HUES48 (cell line): ENCODE results near the gene ACTL10.

ENCODE experiments used
- H3K27ac ChIP-seq: one replicate; pipeline ENCODE4 v1.7.0; 2013; ENCODE audit warnings: low read depth, low read length, inconsistent platforms
- H3K27me3 ChIP-seq: 2 replicates; pipeline ENCODE4 v1.6.1; 2013; ENCODE audit warnings: mild to moderate bottlenecking, low read length; ENCODE audit not compliant: control insufficient read depth, insufficient read depth
- H3K36me3 ChIP-seq: 2 replicates; pipeline ENCODE4 v1.6.1; 2013; ENCODE audit warnings: low read length; ENCODE audit not compliant: control insufficient read depth, insufficient read depth
- H3K4me1 ChIP-seq: 2 replicates; pipeline ENCODE4 v1.6.1; 2013; ENCODE audit warnings: mild to moderate bottlenecking, low read length; ENCODE audit not compliant: control insufficient read depth, insufficient read depth
- H3K4me3 ChIP-seq: 2 replicates; pipeline ENCODE4 v1.5.1; 2013; ENCODE audit warnings: mild to moderate bottlenecking, low read depth, low read length
- H3K9ac ChIP-seq: 2 replicates; pipeline ENCODE4 v1.6.1; 2013; ENCODE audit warnings: mild to moderate bottlenecking, low read depth, low read length, moderate library complexity
- H3K9me3 ChIP-seq: 2 replicates; pipeline ENCODE4 v1.6.1; 2013; ENCODE audit warnings: low read length; ENCODE audit not compliant: control insufficient read depth, insufficient read depth

ACTL10 gene

GRCh38 chr20:33701629-33702450, 35.1 kb downstream of the ACTL10 start:
- H3K9ac ChIP-seq = no peak overlapping the region
- no peaks in the 10 kb centered on the region; the same call in 1 of the 2 replicates for H3K9me3 ChIP-seq
- H3K4me3 ChIP-seq = no peak overlapping the region
- no peaks in the 10 kb centered on the region for H3K27me3 ChIP-seq
- no peak overlapping the region for H3K27ac ChIP-seq
- H3K36me3 ChIP-seq = no peaks in the 10 kb centered on the region
- H3K4me1 ChIP-seq = no peaks in the 10 kb centered on the region

- no peak overlapping the region for H3K4me3 ChIP-seq
- H3K27ac ChIP-seq = no peak overlapping the region
- no peaks in the 10 kb centered on the region; the same call in 1 of the 2 replicates for H3K9me3 ChIP-seq
- H3K36me3 ChIP-seq = no peaks in the 10 kb centered on the region
- H3K27me3 ChIP-seq = no peaks in the 10 kb centered on the region
- H3K9ac ChIP-seq = no peak overlapping the region
- no peaks in the 10 kb centered on the region for H3K4me1 ChIP-seq
Observed at GRCh38 chr20:33702861-33703260, 36.1 kb downstream of the ACTL10 start.

- Histone ChIP-seq H3K4me1 (no peaks in the 10 kb centered on the region), H3K27ac (no peak overlapping the region), H3K9me3 (no peaks in the 10 kb centered on the region), H3K27me3 (no peaks in the 10 kb centered on the region), H3K4me3 (no peak overlapping the region), H3K36me3 (no peaks in the 10 kb centered on the region), H3K9ac (no peak overlapping the region)
Observed at GRCh38 chr20:33703498-33704137, 36.9 kb downstream of the ACTL10 start.

DNA sequence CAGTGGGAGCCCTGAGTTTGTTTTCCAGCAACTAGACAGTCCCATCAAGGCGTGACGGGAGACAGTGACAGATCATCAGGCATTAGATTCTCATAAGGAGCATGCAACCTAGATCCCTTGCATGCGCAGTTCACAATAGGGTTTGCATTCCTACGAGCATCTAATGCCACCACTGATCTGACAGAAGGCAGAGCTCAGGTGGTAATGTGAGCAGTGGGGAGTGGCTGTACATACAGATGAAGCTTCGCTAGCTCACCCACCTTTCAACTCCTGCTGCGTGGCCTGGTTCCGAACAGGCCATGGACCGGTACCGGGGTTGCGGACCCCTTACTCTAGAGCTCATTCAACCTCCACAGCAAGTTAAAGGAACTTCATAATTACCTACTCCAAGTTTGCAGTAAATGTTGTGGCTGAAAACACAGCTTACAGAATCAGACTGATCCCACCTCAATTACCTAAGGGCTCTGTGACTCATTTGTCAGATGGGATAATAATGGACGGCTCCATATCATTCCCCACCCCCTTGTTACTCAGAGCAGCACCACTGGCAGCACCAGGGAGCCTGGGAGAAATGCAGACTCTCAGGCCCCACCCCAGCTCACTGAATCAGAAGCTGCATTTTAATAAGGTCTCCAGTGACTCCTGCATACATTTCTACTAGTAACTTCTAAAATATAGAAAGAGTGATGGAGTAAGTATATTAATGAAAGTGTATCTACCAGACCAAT, 37.6 kb downstream of the ACTL10 start:
- H3K9ac ChIP-seq = no peak overlapping the region
- no peaks in the 10 kb centered on the region for H3K36me3 ChIP-seq
- no peaks in the 10 kb centered on the region for H3K27me3 ChIP-seq
- no peaks in the 10 kb centered on the region; the same call in 1 of the 2 replicates for H3K4me1 ChIP-seq
- no peak overlapping the region for H3K27ac ChIP-seq
- H3K9me3 ChIP-seq = no peaks in the 10 kb centered on the region
- no peak overlapping the region for H3K4me3 ChIP-seq

DNA sequence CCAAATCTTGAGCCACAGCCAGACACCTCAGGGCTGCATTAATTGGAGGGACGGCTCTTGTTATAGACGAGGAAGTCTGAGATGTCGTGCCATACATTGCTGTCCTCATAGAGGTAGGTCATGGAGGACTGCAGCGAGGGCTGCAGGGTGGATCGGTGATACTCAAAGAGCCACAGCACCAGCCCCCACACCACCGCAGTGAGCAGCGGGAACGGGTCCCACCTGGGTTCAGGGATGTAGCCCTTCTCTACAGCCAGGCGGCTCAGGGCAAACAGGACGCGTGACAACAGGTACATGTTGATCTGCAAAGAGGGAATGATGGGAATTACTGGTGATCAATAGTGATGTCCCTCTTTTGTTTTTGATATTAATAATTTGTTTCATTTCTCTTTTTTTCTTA, 40.9 kb downstream of the ACTL10 start:
- H3K27me3 ChIP-seq = no peaks in the 10 kb centered on the region
- no peaks in the 10 kb centered on the region; the same call in 1 of the 2 replicates for H3K4me1 ChIP-seq
- H3K9ac ChIP-seq = no peak overlapping the region
- H3K9me3 ChIP-seq = no peaks in the 10 kb centered on the region
- H3K36me3 ChIP-seq = no peaks in the 10 kb centered on the region
- no peak overlapping the region for H3K4me3 ChIP-seq
- no peak overlapping the region for H3K27ac ChIP-seq

GRCh38 chr20:33709398-33709797, 42.7 kb downstream of the ACTL10 start:
- Histone ChIP-seq H3K27me3 (no peaks in the 10 kb centered on the region), H3K4me3 (no peak overlapping the region), H3K4me1 (no peaks in the 10 kb centered on the region; the same call in 1 of the 2 replicates), H3K9me3 (no peaks in the 10 kb centered on the region), H3K36me3 (no peaks in the 10 kb centered on the region), H3K27ac (no peak overlapping the region), H3K9ac (no peak overlapping the region)

GRCh38 chr20:33709905-33710541, 43.3 kb downstream of the ACTL10 start:
- Histone ChIP-seq H3K4me3 (no peak overlapping the region), H3K4me1 (no peaks in the 10 kb centered on the region; the same call in 1 of the 2 replicates), H3K36me3 (no peaks in the 10 kb centered on the region), H3K27ac (no peak overlapping the region), H3K9me3 (no peaks in the 10 kb centered on the region), H3K9ac (no peak overlapping the region), H3K27me3 (no peaks in the 10 kb centered on the region)

DNA sequence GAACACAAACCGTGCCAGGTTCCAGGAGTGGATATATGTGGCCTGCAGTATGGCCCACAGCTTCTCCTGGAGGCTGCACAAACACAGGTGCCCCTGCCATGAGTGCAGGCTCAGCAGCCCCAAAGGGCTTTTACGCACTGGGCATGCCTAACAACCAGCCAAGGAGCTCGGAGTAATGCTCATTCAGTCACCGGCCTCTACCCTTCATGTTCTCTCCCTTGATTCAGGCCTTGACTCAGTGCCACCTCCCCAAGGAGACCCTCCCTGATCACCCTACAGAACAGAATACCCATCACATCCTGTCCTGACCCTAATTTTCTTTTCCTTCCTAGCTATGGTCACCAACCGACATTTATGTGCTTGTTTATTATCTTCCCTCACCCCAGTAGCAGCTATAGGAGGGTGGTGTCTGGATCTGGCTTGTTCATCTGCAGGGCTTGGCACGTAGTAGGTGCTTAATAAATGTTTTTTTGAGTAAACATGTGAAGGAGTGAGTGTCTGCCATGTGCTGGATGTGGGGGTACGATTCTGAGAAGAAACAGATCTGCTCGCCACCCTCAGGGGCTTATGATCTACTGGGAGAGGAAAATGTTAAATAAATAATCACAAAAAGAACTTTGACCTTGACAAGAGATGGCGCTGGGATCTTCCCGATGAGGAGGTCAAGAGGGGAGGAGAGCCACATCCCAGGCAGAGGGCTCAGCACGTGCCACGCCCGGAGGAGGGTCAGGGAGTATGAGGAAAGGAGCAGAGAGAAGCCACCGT, 44.1 kb downstream of the ACTL10 start:
- peak overlapping the region; percentile 7 for H3K27ac ChIP-seq
- H3K36me3 ChIP-seq = no peaks in the 10 kb centered on the region
- H3K4me3 ChIP-seq = no peak overlapping the region
- H3K9ac ChIP-seq = no peak overlapping the region
- no peaks in the 10 kb centered on the region for H3K27me3 ChIP-seq
- H3K9me3 ChIP-seq = no peaks in the 10 kb centered on the region
- H3K4me1 ChIP-seq = no peaks in the 10 kb centered on the region; the same call in 1 of the 2 replicates

GRCh38 chr20:33711446-33711738, 44.6 kb downstream of the ACTL10 start:
- H3K4me3 ChIP-seq = no peak overlapping the region
- no peak overlapping the region for H3K27ac ChIP-seq
- H3K36me3 ChIP-seq = no peaks in the 10 kb centered on the region
- no peaks in the 10 kb centered on the region; the same call in 1 of the 2 replicates for H3K4me1 ChIP-seq
- no peak overlapping the region for H3K9ac ChIP-seq
- H3K9me3 ChIP-seq = no peaks in the 10 kb centered on the region
- no peaks in the 10 kb centered on the region for H3K27me3 ChIP-seq

DNA sequence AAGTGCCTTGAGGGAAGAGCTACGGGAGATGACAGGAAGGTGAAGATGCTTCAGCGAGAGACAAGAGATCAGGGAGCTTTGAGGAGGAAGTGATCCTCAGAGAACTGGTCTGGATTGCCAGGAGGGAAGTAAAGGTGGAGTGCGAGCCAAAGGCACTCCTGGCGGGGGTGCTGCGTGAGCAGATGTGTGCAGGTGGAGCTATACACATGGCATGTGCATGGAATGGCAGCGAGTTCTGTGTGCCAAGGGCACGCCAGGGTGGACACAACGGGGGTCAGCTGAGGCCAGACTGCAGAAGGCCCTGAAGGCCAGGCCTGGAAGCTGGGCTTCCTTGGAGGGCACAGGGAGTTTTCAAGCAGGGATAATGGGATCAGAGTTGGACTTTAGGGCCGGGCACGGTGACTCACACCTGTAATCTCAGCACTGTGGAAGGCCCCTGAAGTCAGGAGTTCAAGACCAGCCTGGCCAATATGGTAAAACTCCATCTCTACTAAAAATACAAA, 47.2 kb downstream of the ACTL10 start:
- Histone ChIP-seq H3K27ac (no peak overlapping the region), H3K9ac (no peak overlapping the region), H3K4me1 (no peaks in the 10 kb centered on the region; the same call in 1 of the 2 replicates)

More for the DNA sequence above, 47.2 kb downstream of the ACTL10 start:
- Histone ChIP-seq H3K27me3 (no peaks in the 10 kb centered on the region), H3K9me3 (no peaks in the 10 kb centered on the region), H3K36me3 (no peaks in the 10 kb centered on the region), H3K4me3 (no peak overlapping the region)
